NCI-H1105 (cell line): ENCODE measurements around the gene LRFN2.

Source experiments
- DNase-seq: peaks from one replicate; lab custom pipeline; 2025; lab: John Stamatoyannopoulos, UW

Gene LRFN2

DNA sequence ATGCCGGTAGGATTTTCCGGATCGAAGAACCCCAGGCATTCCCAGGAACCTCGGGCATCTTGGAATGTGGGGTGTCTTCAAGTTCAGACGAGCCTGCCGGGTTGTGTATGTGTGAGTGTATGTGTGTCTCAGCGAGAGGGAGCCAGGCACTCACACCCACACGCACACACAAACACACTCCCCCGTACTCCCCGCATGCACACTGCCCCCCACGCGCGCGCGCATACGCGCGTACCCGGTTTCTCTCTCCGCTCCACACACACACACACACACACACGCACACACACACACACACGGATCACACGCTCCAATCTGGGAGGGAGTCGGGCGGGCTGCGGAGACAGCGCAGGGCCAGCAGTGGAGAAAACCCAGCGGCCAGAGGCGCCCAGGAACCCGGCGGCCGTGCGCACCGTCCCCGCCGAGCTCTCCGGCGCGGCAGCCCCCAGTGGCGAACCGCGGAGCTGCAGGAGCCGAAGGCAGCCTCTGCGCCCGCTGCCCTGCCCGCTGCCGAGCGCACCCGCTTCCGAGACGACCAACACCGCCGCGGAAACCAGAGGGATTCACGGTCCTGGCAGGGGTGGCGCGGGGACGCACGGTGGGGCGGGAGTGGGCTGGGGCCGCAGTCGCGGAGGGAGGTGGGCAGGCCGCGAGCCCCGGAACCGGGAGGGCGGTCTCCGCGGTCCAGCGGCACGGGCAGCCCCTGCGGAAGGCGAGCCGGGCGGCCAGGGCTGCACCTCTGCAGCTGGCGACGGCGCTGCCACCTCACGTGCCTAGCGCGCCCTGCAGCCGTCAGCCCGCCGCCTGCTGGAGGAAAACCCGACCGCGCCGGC lies at the start of gene LRFN2:
Gene LRFN2, minus strand, starts transcription at position 125 of the 830 bp plus-strand sequence.
- DNase-seq: peak; percentile 86

DNA sequence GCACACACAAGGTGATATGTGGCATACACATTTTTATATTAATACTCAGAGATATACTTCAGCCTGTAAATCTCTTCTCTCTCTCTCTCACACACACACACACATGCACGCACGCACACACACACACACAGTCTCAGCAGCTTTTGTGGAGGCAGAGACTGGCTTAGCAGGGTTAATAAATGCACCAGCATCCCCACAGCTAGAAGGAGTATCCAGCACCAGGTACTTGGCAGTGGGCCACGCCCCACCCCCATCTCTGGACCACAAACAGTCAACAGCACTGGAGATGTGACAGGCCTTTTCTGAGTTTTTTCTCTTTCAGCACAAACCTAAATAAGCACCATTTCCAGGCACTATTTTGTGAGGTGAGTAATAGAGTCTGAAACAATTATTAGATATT lies 47.3 kb upstream of the LRFN2 start:
- peak; percentile 71 for DNase-seq

DNA sequence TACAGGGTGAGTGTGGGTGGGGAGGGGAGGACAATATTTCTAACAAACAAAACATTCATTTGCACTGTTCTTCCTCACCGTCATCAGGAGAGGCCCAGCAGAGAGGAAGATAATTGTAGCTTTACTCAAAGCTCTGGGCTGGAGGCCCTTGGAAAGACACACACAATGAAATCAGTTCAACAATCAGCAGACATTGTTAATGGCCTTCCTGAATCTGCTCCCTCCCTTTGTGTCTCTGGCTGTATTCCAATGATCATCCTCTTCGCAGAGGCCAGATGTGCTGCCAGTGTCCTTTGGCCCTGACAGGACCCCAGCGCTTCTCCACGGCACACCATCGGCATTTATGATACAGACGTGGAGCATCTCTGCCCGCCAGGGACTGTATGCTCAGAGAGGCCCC lies 44.6 kb upstream of the LRFN2 start:
- peak; percentile 2 for DNase-seq

DNA sequence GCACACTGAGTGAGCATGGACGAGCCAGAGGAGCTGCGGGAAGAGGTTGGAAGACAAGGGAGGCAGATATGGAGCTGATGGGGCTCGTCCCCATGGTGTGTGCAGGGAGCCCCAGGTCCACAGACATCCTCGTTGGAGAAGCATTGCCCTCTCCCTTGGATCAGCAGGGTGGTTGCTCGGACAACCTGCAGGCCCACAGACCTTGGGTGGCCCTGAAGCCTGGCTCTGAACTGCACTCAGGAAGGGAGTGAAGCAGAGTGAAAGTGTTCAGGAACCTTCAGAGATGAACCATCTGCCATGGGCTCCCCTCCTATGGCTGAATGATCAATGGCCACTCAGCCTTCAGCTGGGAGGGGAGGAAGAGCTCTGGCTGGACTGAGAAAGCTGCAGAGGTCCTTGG lies 43.3 kb upstream of the LRFN2 start:
- DNase-seq: no peak

DNA sequence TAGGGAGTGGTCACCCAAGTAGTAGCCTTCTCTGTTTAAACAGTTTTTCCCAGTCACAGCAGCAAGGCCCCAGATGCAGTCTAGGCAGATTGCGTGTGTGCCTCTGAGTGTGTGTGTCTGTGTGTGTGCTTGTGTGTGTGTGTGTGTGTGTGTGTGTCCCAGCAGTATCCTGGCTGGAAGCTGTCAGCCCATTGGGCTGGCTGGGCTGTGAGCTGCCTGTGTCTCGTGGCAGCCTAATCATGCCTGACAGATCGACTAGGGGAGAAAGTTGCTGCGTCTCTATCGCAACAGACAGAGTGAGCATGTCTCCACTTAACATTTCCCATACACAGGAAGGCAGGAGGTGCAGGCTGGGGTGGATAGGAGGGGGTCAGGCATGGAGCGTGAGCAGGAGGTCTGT lies 42.9 kb upstream of the LRFN2 start:
- DNase-seq: no peak

DNA sequence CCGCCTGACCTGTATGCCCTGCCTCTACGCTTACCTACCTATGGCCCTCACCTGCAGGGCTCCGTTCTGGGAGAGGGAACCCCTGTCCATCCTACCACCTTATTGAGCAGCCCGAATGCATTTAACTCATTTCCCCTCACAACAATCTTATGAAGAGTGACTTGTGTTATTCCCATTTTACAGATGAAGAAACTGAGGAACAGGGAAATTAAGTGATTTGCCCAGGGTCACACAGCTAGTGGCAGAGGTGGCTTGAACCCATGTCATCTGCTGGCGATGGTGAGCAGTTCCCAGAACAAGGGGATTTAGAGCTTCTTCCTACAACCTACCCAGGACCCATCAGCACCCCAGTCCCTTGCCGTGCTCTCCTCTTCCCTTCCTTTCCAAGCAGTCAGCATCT lies 42.3 kb upstream of the LRFN2 start:
- no peak for DNase-seq

DNA sequence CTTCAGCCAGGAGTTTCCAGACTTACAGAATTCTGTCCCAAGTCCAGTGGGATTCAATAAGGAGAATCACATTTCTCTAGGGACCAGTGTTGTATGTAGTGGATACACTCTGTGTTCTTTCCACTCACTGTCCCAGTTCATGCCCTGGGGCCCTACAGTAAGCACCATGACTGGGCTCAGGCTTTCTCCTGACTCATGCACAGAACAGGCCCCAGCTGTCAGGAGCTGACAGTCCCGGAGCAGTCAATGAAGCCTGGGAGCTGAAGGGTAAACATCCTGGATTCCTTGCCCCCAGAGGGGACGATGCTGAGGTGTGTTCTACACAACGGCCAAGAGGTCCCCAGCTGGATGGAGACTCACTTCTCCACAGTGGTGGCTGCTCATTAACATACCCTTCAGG lies 40.2 kb upstream of the LRFN2 start:
- DNase-seq: no peak

DNA sequence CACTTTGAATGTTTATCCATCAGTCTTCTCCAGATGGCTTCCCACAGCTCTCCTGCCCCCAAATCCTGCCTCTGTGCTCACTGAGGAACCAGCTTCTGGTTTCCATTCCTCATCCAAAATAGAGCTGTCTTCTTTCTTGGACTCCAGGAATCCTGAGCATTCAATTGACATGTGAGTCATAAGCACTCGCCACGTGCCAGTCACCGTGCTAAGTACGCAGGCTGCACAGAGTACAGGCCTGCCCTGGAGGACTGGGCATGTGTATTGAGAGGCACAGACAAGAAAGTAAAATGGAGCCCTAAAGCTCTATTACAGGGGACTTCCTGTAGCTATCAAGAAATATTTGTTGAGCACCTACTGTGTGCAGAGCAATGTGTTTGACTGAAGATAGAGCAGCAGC lies 39.7 kb upstream of the LRFN2 start:
- DNase-seq: no peak

DNA sequence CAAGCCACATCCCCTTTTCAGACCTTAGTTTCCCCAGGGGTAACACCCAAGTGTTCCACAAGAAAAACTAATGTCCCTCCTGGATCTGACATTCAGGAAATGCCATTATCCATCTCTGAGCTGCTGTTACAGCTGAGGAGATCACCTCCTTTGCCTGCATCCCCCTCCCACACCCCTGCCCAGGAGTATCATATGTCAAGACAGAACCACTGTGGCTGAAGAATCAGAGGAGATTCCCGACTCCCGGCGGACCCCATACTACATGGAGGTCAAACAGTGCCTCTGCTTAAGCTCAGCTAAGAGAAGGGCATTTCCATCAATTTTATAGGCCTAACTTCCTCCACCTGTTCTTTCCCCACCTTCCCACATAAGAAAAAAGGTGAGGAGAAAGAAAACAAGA lies 36.8 kb upstream of the LRFN2 start:
- no peak for DNase-seq

DNA sequence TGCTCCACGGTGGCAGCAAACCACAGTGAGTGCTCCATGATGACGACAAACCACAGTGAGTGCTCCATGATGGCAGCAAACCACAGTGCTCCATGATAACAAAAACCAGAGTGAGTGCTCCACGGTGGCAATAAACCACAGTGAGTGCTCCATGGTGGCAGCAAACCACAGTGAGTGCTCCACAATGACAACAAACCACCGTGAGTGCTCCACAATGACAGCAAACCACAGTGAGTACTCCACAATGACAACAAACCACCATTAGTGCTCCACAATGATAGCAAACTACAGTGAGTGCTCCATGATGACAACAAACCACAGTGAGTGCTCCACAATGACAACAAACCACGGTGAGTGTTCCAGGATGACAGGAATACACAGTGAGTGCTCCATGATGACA lies 36.0 kb upstream of the LRFN2 start:
- no peak for DNase-seq

DNA sequence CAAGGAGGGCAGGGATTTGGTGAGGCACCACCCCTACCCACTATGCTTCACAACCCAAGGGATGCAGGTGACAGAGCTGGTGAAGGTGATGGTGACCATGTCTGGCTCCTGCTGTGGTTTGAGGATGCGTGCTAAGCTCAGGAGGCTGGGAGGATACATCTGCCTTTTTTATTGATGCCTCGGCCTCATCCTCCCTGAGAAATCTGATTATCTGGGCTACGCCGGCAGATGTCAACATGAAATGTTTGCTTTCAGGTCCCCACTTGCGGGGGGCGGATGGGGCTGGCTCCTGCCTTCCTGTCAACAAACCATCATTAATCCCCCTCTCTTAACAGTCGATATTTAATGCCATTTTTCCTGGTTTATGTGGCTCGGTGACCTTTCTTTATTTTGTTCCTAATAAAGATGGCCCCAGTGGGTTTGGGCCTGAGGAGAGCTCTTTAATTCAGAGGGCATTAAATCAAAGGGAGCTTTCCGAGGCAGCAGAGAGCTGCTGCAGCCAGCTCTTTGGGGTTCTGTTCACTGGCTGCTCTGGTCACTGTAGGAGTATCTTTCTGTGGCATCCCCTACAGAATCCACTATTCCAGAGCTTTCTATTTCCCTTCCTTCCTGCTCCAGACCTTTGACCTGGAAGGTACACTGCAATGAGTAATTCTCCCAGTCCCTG lies 33.5 kb upstream of the LRFN2 start:
- DNase-seq: no peak

DNA sequence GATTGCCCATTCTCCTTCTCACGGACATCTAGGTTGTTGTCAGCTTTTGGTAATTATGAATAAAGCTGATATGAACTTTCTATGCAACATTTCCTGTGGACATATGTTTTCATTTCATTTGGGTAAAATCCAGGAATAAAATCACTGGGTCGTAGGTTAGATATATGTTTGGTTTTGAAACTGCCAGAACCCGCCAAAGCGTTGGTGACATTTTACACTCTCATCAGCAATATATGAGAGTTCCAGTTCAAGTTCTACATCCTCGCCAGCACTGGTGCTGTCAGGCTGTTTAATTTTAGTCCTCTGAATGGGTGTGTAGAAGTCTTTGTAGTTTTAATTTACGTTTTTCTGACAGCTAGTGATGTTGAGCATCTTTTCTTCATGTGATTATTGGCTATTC lies 27.5 kb upstream of the LRFN2 start:
- DNase-seq: no peak

DNA sequence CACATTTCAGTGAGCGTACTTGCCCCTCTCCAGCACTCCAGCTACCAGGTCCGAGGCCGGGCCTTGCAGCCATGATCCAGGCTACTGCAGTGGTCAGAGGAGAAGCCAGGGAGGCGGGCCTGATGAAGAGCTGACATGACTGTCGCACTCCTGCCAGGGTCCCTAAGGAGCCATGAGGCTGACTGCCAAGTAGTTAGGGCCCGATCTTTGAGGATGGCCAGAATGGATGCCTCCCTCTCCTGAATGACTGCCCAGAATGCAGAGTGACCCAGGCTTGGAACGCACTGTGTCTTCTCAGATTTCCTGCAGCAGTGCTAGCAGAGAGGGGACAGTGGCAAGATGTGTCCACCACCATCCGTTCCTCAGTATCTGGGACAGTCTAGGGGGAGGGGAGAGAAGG lies 24.7 kb upstream of the LRFN2 start:
- no peak for DNase-seq

DNA sequence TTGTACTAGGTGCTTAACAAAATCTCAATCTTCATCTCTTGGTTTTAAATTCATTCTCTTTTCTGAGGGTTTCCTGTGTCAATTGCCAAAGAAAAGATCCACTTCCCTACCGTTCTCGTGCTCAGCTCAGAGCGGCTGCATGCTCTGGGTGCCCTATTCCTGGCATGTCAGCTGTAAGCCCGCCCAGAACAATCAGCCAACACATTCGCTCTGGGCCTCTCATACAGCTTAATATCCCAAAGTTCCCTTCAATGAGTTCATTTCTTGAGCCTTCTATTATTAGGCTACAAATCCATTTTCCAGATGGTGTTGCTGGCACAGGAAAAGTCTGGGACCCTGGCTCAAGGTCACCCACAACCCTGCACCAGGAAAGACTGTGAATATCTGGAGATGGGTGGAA lies 24.3 kb upstream of the LRFN2 start:
- no peak for DNase-seq

DNA sequence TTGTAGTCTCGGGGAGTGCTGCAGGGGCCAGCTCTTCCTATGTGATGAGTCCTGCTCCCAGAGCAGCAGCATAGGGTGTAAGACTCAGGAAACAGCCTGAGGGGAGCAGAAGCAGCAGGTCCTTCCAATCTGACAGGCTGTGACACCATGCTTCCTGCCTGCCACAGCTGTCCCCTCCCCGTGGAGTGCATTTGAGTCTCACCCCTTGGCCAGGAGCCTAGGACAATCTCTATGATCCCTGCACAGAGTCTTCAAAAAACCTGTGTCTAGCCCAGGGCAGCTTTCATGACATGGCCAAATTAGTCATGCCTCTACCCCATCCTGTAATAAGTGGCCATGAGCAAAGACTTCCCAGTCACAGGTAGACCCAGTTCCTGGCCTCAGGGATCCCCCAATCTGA lies 23.1 kb upstream of the LRFN2 start:
- no peak for DNase-seq

DNA sequence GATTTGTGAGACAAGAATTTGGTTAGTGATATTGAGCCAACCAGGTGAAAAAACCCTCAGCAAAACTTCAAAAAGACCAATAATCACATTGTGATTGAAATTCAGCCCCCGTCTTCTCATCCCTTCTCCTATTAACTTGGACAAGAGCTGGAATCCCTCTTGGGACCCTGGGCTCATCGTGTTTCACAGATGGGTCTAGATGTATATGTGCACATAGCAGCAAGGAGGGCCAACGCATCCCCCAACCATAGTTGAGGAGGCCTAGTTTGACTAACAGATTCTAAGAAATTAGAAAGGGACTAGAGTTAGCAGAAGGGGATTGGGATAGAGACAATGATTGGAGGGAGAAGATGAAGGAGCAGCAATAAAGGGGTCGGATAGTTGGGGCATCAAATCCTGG lies 19.8 kb upstream of the LRFN2 start:
- no peak for DNase-seq

DNA sequence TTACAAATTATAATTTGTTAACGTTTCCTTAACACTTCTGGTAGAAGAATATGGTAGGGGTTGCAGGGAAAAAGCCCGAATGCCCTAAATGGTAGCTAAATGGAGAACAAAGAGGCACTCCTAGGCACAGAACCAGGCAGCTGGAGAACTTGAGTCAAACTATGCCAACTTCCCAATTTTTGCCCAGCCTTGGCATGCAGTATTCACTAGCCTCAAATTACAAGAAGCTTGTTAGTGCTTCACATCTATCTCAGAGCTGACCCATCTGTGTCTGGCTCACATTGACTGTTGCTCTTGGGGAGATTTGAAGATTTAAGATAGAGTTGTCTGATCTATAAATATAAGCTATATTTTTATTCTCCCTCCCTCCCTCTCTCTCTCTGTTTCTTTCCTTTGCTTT lies 19.4 kb upstream of the LRFN2 start:
- DNase-seq: no peak

DNA sequence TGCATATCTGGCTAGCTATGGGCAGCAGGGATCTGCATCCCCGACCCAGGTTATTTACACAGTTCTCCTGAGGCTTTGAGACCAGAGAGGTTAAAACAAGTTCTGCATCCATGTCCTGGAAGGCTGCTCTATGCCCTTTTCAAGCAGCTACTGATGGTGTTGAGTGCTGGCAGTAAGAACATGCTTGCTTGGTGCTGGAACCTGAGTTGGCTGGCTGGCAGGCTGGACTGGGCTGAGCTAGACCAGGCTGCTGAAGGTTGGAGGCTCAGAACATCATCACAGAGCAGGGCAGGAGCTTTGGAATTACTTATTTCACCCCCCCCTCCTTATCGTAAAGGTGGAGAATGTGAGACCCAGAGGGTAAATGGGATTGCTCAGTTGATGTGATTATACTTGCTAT lies 16.9 kb upstream of the LRFN2 start:
- DNase-seq: no peak

DNA sequence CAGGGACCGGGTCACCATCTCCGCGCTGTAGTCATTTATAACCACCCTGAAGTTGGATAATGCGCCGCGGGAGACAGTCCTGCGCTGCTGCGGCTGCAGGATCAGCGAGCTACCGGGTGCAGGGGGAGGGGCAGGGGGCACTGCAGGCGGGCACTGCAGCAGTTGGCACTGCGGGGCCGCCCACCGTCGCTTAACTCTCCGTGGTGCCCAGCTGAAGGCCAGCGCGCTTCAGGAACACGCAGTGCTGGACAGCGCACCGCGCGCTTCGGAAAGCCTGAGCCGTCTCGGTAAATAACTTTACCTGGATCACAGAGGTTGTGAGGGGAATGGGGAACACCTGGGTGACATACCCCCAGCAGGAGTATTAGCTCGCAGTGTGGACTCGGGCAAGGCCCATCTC lies 12.4 kb upstream of the LRFN2 start:
- no peak for DNase-seq

DNA sequence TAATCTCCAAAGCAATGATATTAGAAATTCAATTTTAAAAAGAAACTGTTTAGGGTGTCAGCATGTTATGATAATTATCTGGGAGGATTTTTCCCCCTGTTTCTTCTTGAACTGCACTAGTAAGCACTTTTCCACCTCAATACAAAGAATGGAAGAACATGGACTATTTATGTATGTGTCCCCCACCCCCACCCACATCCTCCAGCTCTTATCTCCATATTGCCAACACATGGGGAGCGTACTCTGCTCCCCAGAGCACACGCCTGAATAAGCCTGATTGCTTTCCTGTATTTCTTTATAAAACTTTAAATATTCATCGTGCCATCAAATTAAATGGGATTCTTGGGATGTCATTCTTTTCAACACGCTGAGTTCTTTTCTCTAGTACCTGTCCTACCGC lies 11.4 kb upstream of the LRFN2 start:
- no peak for DNase-seq

DNA sequence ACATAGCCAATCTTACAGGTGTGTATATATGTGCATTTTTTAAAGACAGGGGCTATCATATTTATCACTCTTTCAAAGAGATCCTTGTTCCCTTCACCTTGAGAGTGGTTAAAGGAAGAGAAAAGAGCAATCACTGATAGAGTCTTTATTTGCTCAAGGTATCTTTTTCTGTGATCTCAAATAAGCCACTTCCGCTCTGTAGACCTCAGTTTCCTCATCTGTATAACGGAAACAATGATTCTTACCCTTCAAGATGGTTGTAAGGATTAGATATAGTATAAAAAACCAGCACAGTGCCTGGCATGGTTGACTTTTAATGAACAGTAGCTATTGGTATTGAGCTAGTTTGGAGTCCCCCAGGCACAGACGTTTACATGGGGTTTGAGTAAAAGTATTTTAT lies 10.1 kb upstream of the LRFN2 start:
- DNase-seq: no peak

DNA sequence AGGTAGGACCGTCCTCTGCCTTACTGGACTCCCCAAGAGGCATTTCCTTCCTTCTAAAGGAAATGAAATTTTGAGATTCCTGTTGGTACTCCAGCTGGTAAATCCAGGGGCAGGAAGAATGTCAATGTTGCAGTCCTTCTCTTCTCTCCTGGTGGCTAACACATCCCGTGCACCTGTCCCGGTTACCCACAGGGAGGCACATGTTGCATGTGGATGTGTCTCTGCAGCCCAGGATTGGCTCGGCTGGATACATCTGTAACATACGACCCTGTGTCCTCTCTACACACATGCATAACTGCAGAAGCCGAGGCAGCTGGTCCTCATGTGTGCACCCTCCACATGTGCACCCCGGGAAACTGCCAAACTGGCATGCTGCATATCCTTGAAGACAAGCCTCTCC lies 1.3 kb upstream of the LRFN2 start:
- DNase-seq: no peak

DNA sequence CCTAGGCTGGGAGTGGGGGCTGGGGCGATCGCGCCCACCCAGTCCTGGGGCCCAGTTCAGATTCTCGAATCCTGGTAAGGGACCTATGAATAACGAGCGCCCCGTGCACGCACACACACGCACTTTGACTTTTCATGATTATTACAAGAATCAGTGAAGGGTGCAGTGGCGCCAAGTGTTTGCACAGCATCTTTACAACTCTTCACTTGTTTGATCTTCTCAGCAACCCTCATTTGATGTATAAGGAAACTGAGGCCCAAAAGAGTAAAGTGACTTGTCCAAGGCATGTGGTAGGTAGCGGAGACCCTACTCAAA lies 863 bp upstream of the LRFN2 start:
- DNase-seq: no peak
